Chondrocyte (in vitro differentiated cells): ENCODE results near the gene ATP4A. TPM values are rescaled to one million over a fixed set of nuclear protein-coding genes. Genes with fewer than 3 reads are reported as not detected.

Experiments
- DNase-seq: peaks from one replicate; pipeline ENCODE4 v3.0.0; 2021; ENCODE audit warnings: mixed read lengths, low spot score
- H3K27ac Mint-ChIP-seq: one replicate; pipeline ENCODE4 v1.8.0; 2021; ENCODE audit warnings: mild to moderate bottlenecking, moderate library complexity, mixed read lengths; ENCODE audit not compliant: unreplicated experiment
- H3K27me3 Mint-ChIP-seq: 2 replicates; pipeline ENCODE4 v1.8.0; 2021; ENCODE audit warnings: low read depth, mixed read lengths
- H3K36me3 Mint-ChIP-seq: 2 replicates; pipeline ENCODE4 v1.8.0; 2021; ENCODE audit warnings: low read depth, mixed read lengths
- H3K4me1 Mint-ChIP-seq: 2 replicates; pipeline ENCODE4 v1.8.0; 2021; ENCODE audit warnings: low read depth, mild to moderate bottlenecking, mixed read lengths
- H3K4me3 Mint-ChIP-seq: one replicate; pipeline ENCODE4 v1.8.0; 2021; ENCODE audit warnings: mild to moderate bottlenecking, moderate library complexity, mixed read lengths; ENCODE audit not compliant: unreplicated experiment
- H3K9me3 Mint-ChIP-seq: 2 replicates; pipeline ENCODE4 v1.8.0; 2021; ENCODE audit warnings: low read depth, mixed read lengths
- CTCF ChIP-seq: fragments of 200-600 bp; sonication (generic); IDR thresholded peaks from 2 replicates; pipeline ENCODE4 v1.5.0; 2021; ENCODE audit warnings: antibody characterized with exemption, mild to moderate bottlenecking, moderate library complexity
- total RNA-seq: library from RNA; stranded (reverse); gene quantifications from 3 replicates; pipeline ENCODE4 v1.2.1, GENCODE V29; 2021

ATP4A gene
- total RNA-seq, 1 donor from 2014 or later: not detected

GRCh38 chr19:35557539-35558399, 5.7 kb downstream of the ATP4A start:
- H3K27ac Mint-ChIP-seq: no peak overlapping the region
- H3K36me3 Mint-ChIP-seq: no peaks in the 10 kb centered on the region
- H3K9me3 Mint-ChIP-seq: no peaks in the 10 kb centered on the region
- H3K27me3 Mint-ChIP-seq: peaks cover 41% of the 10 kb centered on the region
- peak overlapping the region; percentile 76 for H3K4me3 Mint-ChIP-seq
- TF ChIP-seq CTCF: peak; percentile 25
- H3K4me1 Mint-ChIP-seq: peaks cover 4% of the 10 kb centered on the region
- peak; percentile 81 for DNase-seq

GRCh38 chr19:35556846-35557538, 6.5 kb downstream of the ATP4A start:
- H3K36me3 Mint-ChIP-seq: no peaks in the 10 kb centered on the region
- peaks cover 4% of the 10 kb centered on the region for H3K4me1 Mint-ChIP-seq
- H3K27ac Mint-ChIP-seq: no peak overlapping the region
- peak; percentile 63 for DNase-seq
- TF ChIP-seq CTCF: no peak
- peaks cover 34% of the 10 kb centered on the region for H3K27me3 Mint-ChIP-seq
- no peaks in the 10 kb centered on the region for H3K9me3 Mint-ChIP-seq
- H3K4me3 Mint-ChIP-seq: peak overlapping the region; percentile 31

- Mint-ChIP-seq H3K36me3 (no peaks in the 10 kb centered on the region), H3K27me3 (peaks cover 29% of the 10 kb centered on the region), H3K4me1 (peaks cover 4% of the 10 kb centered on the region), H3K27ac (no peak overlapping the region), H3K9me3 (no peaks in the 10 kb centered on the region), H3K4me3 (no peak overlapping the region)
- peak; percentile 5 for TF ChIP-seq CTCF
- no peak for DNase-seq
Measured at GRCh38 chr19:35556025-35556590, 7.3 kb downstream of the ATP4A start.

- H3K4me1 Mint-ChIP-seq: peaks cover 4% of the 10 kb centered on the region
- H3K27ac Mint-ChIP-seq: no peak overlapping the region
- no peak for DNase-seq
- H3K4me3 Mint-ChIP-seq: no peak overlapping the region
- TF ChIP-seq CTCF: peak; percentile 68
- H3K36me3 Mint-ChIP-seq: peaks cover 4% of the 10 kb centered on the region
- H3K9me3 Mint-ChIP-seq: no peaks in the 10 kb centered on the region
- H3K27me3 Mint-ChIP-seq: peaks cover 22% of the 10 kb centered on the region
Measured at GRCh38 chr19:35555301-35556005, 8.0 kb downstream of the ATP4A start.

GRCh38 chr19:35554076-35554475, 9.4 kb downstream of the ATP4A start:
- peaks cover 9% of the 10 kb centered on the region for H3K36me3 Mint-ChIP-seq
- H3K4me1 Mint-ChIP-seq: peaks cover 4% of the 10 kb centered on the region
- TF ChIP-seq CTCF: no peak
- no peak for DNase-seq
- peaks cover 9% of the 10 kb centered on the region for H3K27me3 Mint-ChIP-seq
- H3K9me3 Mint-ChIP-seq: no peaks in the 10 kb centered on the region
- no peak overlapping the region for H3K4me3 Mint-ChIP-seq
- no peak overlapping the region for H3K27ac Mint-ChIP-seq
